ENCODE data around the gene TRIM10. TPM values are rescaled to one million over a fixed set of nuclear protein-coding genes. Genes with fewer than 3 reads are reported as not detected.

The TRIM10 gene
- total and polyA plus RNA-seq, 10 of the 15 experiments (the other 5 are each of a cell fraction or from before 2014, with no cell fraction given): 0.01 TPM; not detected in 9

- Histone ChIP-seq H3K79me2 (ENCODE audit: control insufficient read depth, insufficient read depth, low read length) (no peaks in the 10 kb centered on the region), H3K4me3 (no peak overlapping the region), H3K4me1 (ENCODE audit: control insufficient read depth, insufficient read depth, low read length) (no peaks in the 10 kb centered on the region), H4K20me1 (ENCODE audit: control insufficient read depth, insufficient read depth) (no peaks in the 10 kb centered on the region), H3K9ac (ENCODE audit: control insufficient read depth, insufficient read depth, low read length) (no peak overlapping the region), H2AFZ (ENCODE audit: control insufficient read depth, low read depth, low read length) (no peak overlapping the region), H3K27me3 (replicated peaks in 1 of 2; ENCODE audit: control insufficient read depth in 2 of 2, insufficient read depth in 2 of 2, low read length in 1 of 2) (peaks cover 8 to 20% of the 10 kb centered on the region in 2 experiments), H3K36me3 (ENCODE audit: control insufficient read depth in 2 of 2, insufficient read depth in 2 of 2, low read length in 1 of 2) (no peaks in the 10 kb centered on the region), H3K27ac (ENCODE audit: control insufficient read depth, insufficient read depth) (no peak overlapping the region), H3K9me3 (replicated peaks; ENCODE audit: control insufficient read depth, insufficient read depth, low read length) (no peaks in the 10 kb centered on the region), H3K4me2 (ENCODE audit: control insufficient read depth, insufficient read depth) (no peak overlapping the region)
- no peak for FAIRE-seq
- in situ Hi-C loops (cut with MboI): no loop called here
- intact Hi-C loops (cut with micrococcal nuclease; ENCODE audit: unreplicated experiment): loop anchor here (2.0 to 5.0 kb wide), 2 partner anchors 41 to 325 kb away; no protein-coding TSS in a partner anchor
- 26% methylated on average over 42 of the region's 62 CpGs for WGBS (ENCODE audit: insufficient coverage, insufficient replicate concordance, low lambda C conversion rate, missing lambda C conversion rate)
- TF ChIP-seq TARDBP (IDR thresholded peaks at IDR 0.05; ENCODE audit: borderline replicate concordance) (no peak), SUPT20H (IDR thresholded peaks at IDR 0.05; ENCODE audit: borderline replicate concordance, control insufficient read depth, low read depth, low read length) (no peak), ZNF687 (IDR thresholded peaks at IDR 0.05) (no peak), IRF4 (IDR thresholded peaks at IDR 0.05; ENCODE audit: low read depth, low read length) (no peak), ESRRA (IDR thresholded peaks at IDR 0.05; ENCODE audit: low read length) (no peak), ZNF217 (IDR thresholded peaks at IDR 0.05) (no peak), CBFB (IDR thresholded peaks at IDR 0.05; ENCODE audit: low read depth) (no peak), ATF3 (IDR thresholded peaks at IDR 0.05; ENCODE audit: borderline replicate concordance, extremely low read depth, low read depth, low read length) (no peak), ATF2 (IDR thresholded peaks at IDR 0.05; ENCODE audit: low read length) (no peak)
- ChIA-PET POLR2A (no interaction called here), CTCF (interaction anchor here (0.9 to 2.2 kb wide), 6 partner anchors 39 to 522 kb away, joined by 3 to 26 read pairs (median 4); no protein-coding TSS in a partner anchor), RAD21 (ENCODE audit: unreplicated experiment) (interaction anchor here (0.6 to 1.6 kb wide), 4 partner anchors 61 to 69 kb away, joined by 4 to 10 read pairs (median 4); no protein-coding TSS in a partner anchor), SMC1A (ENCODE audit: uncharacterized antibody, unreplicated experiment) (interaction anchor here (0.9 to 1.8 kb wide), 3 partner anchors 24 to 68 kb away, joined by 3 to 8 read pairs (median 6); no protein-coding TSS in a partner anchor)
- DNase-seq (ENCODE audit: low read depth, low spot score): no peak
- BruUV-seq (replicated peaks): no TSS peak
- ATAC-seq: peak; percentile 33
These were observed 10.9 kb upstream of the TRIM10 start for GRCh38 chr6:30171677-30172471.
